DMS 273 treated with DMSO at 0.1 percent for 48 hours (cell line): ENCODE data around the gene PLK5.
A peak's percentile ranks its signal among the peaks of the same experiment; 100 is the strongest.
"Not testable (repeated sequence)": the region's sequence is repeated elsewhere in the genome, so short reads cannot be mapped to it uniquely, and the experiment has no call there.

Experiments
- DNase-seq: peaks from one replicate; lab custom pipeline; 2025; lab: John Stamatoyannopoulos, UW

PLK5 gene

GRCh38 chr19:1507763-1508506, 15.9 kb upstream of the PLK5 start:
- DNase-seq = peak; percentile 79

GRCh38 chr19:1508507-1508856, 15.4 kb upstream of the PLK5 start:
- no peak for DNase-seq

GRCh38 chr19:1509602-1510441, 14.1 kb upstream of the PLK5 start:
- DNase-seq = no peak

- DNase-seq = no peak
Measured at GRCh38 chr19:1510442-1510806, 13.5 kb upstream of the PLK5 start.

GRCh38 chr19:1510807-1511206, 13.1 kb upstream of the PLK5 start:
- no peak for DNase-seq

- no peak for DNase-seq
Measured at GRCh38 chr19:1511318-1512317, 12.3 kb upstream of the PLK5 start.

- no peak for DNase-seq
Measured at GRCh38 chr19:1512671-1513498, 11.0 kb upstream of the PLK5 start, which contains the start of gene ADAMTSL5. Gene ADAMTSL5 (minus strand): TSS chr19:1513019. CDS start chr19:1510943, 2,076 bp downstream.

GRCh38 chr19:1513499-1514294, 10.2 kb upstream of the PLK5 start:
- no peak for DNase-seq

- no peak for DNase-seq
Measured at GRCh38 chr19:1514295-1514661, 9.6 kb upstream of the PLK5 start.

- no peak for DNase-seq
Measured at GRCh38 chr19:1514986-1515721, 8.7 kb upstream of the PLK5 start.

- DNase-seq = no peak
Measured at GRCh38 chr19:1516395-1516753, 7.5 kb upstream of the PLK5 start.

GRCh38 chr19:1518471-1518870, 5.4 kb upstream of the PLK5 start:
- DNase-seq = no peak

GRCh38 chr19:1519802-1520201, 4.1 kb upstream of the PLK5 start:
- DNase-seq = not testable (repeated sequence)

GRCh38 chr19:1520203-1520780, 3.6 kb upstream of the PLK5 start:
- no peak for DNase-seq

GRCh38 chr19:1521636-1522035, 2.2 kb upstream of the PLK5 start:
- no peak for DNase-seq

GRCh38 chr19:1522061-1522460, 1.8 kb upstream of the PLK5 start:
- no peak for DNase-seq

GRCh38 chr19:1522838-1523237, 1.0 kb upstream of the PLK5 start:
- DNase-seq = no peak

GRCh38 chr19:1524287-1524971, 552 bp downstream of the PLK5 start:
- no peak for DNase-seq

GRCh38 chr19:1524972-1525325, 1.1 kb downstream of the PLK5 start:
- no peak for DNase-seq
